GM12892 (cell line): ENCODE data around the gene BHLHE23.

Experiments
- POLR2A ChIP-seq: IDR thresholded peaks from 2 replicates; pipeline ENCODE4 v1.6.1; 2011; ENCODE audit warnings: low read depth, low read length, control low read depth
- POLR2AphosphoS5 ChIP-seq: IDR thresholded peaks from 2 replicates; pipeline ENCODE4 v1.6.1; 2011; ENCODE audit warnings: low read depth, low read length, control low read depth
- TAF1 ChIP-seq: IDR thresholded peaks from 2 replicates; pipeline ENCODE4 v1.6.1; 2011; ENCODE audit warnings: low read depth, mild to moderate bottlenecking, control low read depth, low read length, borderline replicate concordance

DNA sequence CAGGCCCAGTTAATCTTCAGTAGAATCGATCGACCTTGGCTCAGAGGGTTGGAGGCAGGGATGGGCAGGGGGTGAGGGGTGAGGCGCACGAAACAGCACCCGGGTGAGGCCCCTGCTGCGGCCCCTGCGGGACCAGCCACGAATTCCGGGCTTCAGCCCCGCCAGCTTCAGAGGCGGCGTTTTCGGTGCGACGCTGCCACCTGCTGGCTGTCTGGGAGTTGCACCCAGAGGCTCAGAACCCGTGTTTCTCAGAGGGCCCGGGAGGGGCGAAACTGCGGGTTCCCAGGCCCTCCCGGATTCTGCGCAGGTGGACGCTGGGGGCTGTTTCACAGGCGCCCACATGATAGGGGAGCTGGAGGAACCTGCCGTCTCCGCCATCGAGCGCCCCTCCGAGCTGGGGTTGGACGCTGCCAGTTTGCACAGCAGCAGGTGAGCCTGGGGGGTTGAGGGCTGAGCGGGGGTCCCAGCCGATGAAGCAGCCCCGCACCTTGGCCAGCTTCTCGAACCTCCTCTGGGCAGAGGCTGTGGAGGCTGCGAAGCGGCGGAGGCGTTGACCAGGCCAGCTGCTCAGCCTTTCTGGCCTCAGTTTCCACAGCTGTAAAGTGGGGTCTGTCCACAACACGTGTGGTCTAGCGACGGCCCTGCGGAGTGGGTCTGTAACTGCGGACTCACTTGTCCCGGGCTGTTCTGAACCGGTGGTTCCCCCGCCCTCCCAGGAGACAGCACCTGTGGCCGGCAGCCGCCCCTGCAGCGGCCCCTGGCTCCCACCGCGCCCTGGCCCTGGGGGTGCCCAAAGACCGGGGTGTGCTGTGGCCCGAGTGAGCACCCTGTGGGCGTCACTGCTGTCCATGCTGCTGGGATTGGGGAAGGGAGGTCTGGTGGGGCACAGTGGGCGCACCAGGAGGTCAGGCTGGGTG lies 2.5 kb upstream of the BHLHE23 start:
- TF ChIP-seq POLR2AphosphoS5 (peak; percentile 79), POLR2A (peak; percentile 62), TAF1 (peak; percentile 24; the same call in 1 of the 2 replicates)
